H9 (cell line): Measurements from ENCODE around the gene HPD. TPM values are rescaled to one million over a fixed set of nuclear protein-coding genes. Genes with fewer than 3 reads are reported as not detected.

ENCODE experiments used
- DNase-seq: peaks from one replicate; pipeline ENCODE4 v3.0.0-alpha.2; 2017
- H2AFZ ChIP-seq: one replicate; pipeline ENCODE4 v1.6.1; 2013; ENCODE audit warnings: mild to moderate bottlenecking, low read length, control low read depth, moderate library complexity
- H2AK5ac ChIP-seq: 2 replicates; pipeline ENCODE4 v1.6.1; 2013; ENCODE audit warnings: low read length, control low read depth, mixed read lengths; ENCODE audit not compliant: insufficient read length
- H2BK120ac ChIP-seq: one replicate; pipeline ENCODE4 v1.6.1; 2013; ENCODE audit warnings: low read depth, mild to moderate bottlenecking, low read length, control low read depth, inconsistent platforms; ENCODE audit not compliant: poor library complexity, severe bottlenecking
- H2BK12ac ChIP-seq: 2 replicates; pipeline ENCODE4 v1.6.1; 2013; ENCODE audit warnings: low read length, control low read depth, mixed read lengths, low read depth; ENCODE audit not compliant: insufficient read length
- H2BK15ac ChIP-seq: 2 replicates; pipeline ENCODE4 v1.6.1; 2013; ENCODE audit warnings: low read depth, low read length, control low read depth
- H2BK20ac ChIP-seq: one replicate; pipeline ENCODE4 v1.6.1; 2013; ENCODE audit warnings: low read depth, mild to moderate bottlenecking, low read length, control low read depth, inconsistent platforms; ENCODE audit not compliant: poor library complexity, severe bottlenecking
- H2BK5ac ChIP-seq: 2 replicates; pipeline ENCODE4 v1.6.1; 2013; ENCODE audit warnings: low read length, control low read depth, mixed read lengths; ENCODE audit not compliant: insufficient read length
- H3K14ac ChIP-seq: 2 replicates; pipeline ENCODE4 v1.6.1; 2013; ENCODE audit warnings: low read length, control low read depth; ENCODE audit not compliant: insufficient read depth
- H3K18ac ChIP-seq: 2 replicates; pipeline ENCODE4 v1.6.1; 2013; ENCODE audit warnings: low read depth, mild to moderate bottlenecking, mixed read lengths, low read length, control low read depth; ENCODE audit not compliant: insufficient read length
- H3K23ac ChIP-seq: 2 replicates; pipeline ENCODE4 v1.6.1; 2013; ENCODE audit warnings: low read length, control low read depth, mixed read lengths, low read depth; ENCODE audit not compliant: insufficient read length
- H3K23me2 ChIP-seq: 2 replicates; pipeline ENCODE4 v1.6.1; 2013; ENCODE audit warnings: low read depth, mild to moderate bottlenecking, mixed read lengths, low read length, control low read depth; ENCODE audit not compliant: insufficient read length, poor library complexity, severe bottlenecking
- H3K27ac ChIP-seq: 2 replicates; pipeline ENCODE4 v1.5.1; 2013; ENCODE audit warnings: low read length, control low read depth, mixed read lengths, low read depth; ENCODE audit not compliant: insufficient read length
- H3K27me3 ChIP-seq: 2 replicates; pipeline ENCODE4 v1.6.1; 2013; ENCODE audit warnings: low read length, control low read depth, inconsistent platforms; ENCODE audit not compliant: insufficient read depth
- H3K4ac ChIP-seq: 2 replicates; pipeline ENCODE4 v1.6.1; 2013; ENCODE audit warnings: low read depth, mild to moderate bottlenecking, control low read depth, inconsistent platforms, low read length, moderate library complexity
- H3K4me1 ChIP-seq: 2 replicates; pipeline ENCODE4 v1.6.1; 2013; ENCODE audit warnings: low read length, control low read depth, inconsistent platforms; ENCODE audit not compliant: insufficient read depth
- H3K4me2 ChIP-seq: 2 replicates; pipeline ENCODE4 v1.6.1; 2013; ENCODE audit warnings: low read length, control low read depth, mixed read lengths; ENCODE audit not compliant: insufficient read length, insufficient read depth
- H3K56ac ChIP-seq: 2 replicates; pipeline ENCODE4 v1.6.1; 2013; ENCODE audit warnings: low read depth, mild to moderate bottlenecking, mixed read lengths, low read length, control low read depth; ENCODE audit not compliant: insufficient read length
- H3K79me1 ChIP-seq: 2 replicates; pipeline ENCODE4 v1.6.1; 2013; ENCODE audit warnings: low read depth, mild to moderate bottlenecking, moderate library complexity, low read length, control low read depth, inconsistent platforms; ENCODE audit not compliant: insufficient read depth, poor library complexity, severe bottlenecking
- H3K79me2 ChIP-seq: 2 replicates; pipeline ENCODE4 v1.6.1; 2013; ENCODE audit warnings: low read length, control low read depth, inconsistent platforms; ENCODE audit not compliant: insufficient read depth
- H3K9ac ChIP-seq: 2 replicates; pipeline ENCODE4 v1.6.1; 2013; ENCODE audit warnings: low read length, control low read depth, mixed read lengths; ENCODE audit not compliant: insufficient read length; ENCODE audit errors: extremely low read depth
- H3K9me3 ChIP-seq: one replicate; pipeline ENCODE4 v1.6.1; 2013; ENCODE audit warnings: low read depth, low read length, inconsistent platforms; ENCODE audit not compliant: control insufficient read depth
- H3T11ph ChIP-seq: one replicate; pipeline ENCODE4 v1.6.1; 2013; ENCODE audit warnings: mild to moderate bottlenecking, low read length, control low read depth, inconsistent platforms
- H4K20me1 ChIP-seq: one replicate; pipeline ENCODE4 v1.6.1; 2013; ENCODE audit not compliant: control insufficient read depth, insufficient read length, insufficient read depth
- H4K5ac ChIP-seq: 2 replicates; pipeline ENCODE4 v1.6.1; 2013; ENCODE audit warnings: low read depth, mild to moderate bottlenecking, mixed read lengths, low read length, control low read depth; ENCODE audit not compliant: insufficient read length
- H4K8ac ChIP-seq: replicated peaks from 2 replicates; pipeline ENCODE4 v1.6.1; 2013; ENCODE audit warnings: low read length, control low read depth, mixed read lengths, low read depth; ENCODE audit not compliant: insufficient read length
- H4K91ac ChIP-seq: 2 replicates; pipeline ENCODE4 v1.6.1; 2013; ENCODE audit warnings: low read depth, mild to moderate bottlenecking, moderate library complexity, mixed read lengths, low read length, control low read depth; ENCODE audit not compliant: insufficient read length
- H3K27ac Mint-ChIP-seq, 3 experiments: 2 replicates in 2 of 3; 3 replicates in 1 of 3; pipeline ENCODE4 v1.8.0; 2020 to 2021; ENCODE audit warnings: mixed read lengths in 3 of 3, mild to moderate bottlenecking in 1 of 3, moderate library complexity in 1 of 3
- H3K27me3 Mint-ChIP-seq: 2 replicates; pipeline ENCODE4 v1.8.0; 2021; ENCODE audit warnings: low read depth, mild to moderate bottlenecking, moderate library complexity, mixed read lengths
- H3K36me3 Mint-ChIP-seq, 3 experiments: 2 replicates in 2 of 3; 3 replicates in 1 of 3; pipeline ENCODE4 v1.8.0; 2020 to 2021; ENCODE audit warnings: low read depth in 3 of 3, mixed read lengths in 3 of 3; ENCODE audit not compliant: insufficient read depth in 1 of 3
- H3K4me1 Mint-ChIP-seq, 2 experiments: 2 replicates each; pipeline ENCODE4 v1.8.0; 2020; ENCODE audit warnings: mixed read lengths in 2 of 2
- H3K4me3 Mint-ChIP-seq, 2 experiments: 2 replicates in 1 of 2; 3 replicates in 1 of 2; pipeline ENCODE4 v1.8.0; 2020 to 2021; ENCODE audit warnings: mild to moderate bottlenecking in 2 of 2, mixed read lengths in 2 of 2, moderate library complexity in 1 of 2
- H3K9me3 Mint-ChIP-seq, 2 experiments: 2 replicates in 1 of 2; 3 replicates in 1 of 2; pipeline ENCODE4 v1.8.0; 2020; ENCODE audit warnings: mild to moderate bottlenecking in 2 of 2, mixed read lengths in 2 of 2, moderate library complexity in 1 of 2
- CTCF ChIP-seq: fragments of 200-600 bp; sonication (generic); conservative IDR thresholded peaks from 3 replicates; pipeline ENCODE4 v1.8.0; 2021; ENCODE audit warnings: antibody characterized with exemption, mild to moderate bottlenecking
- WGBS: extraction: QIAGEN DNeasy Blood & Tissue Kit; methylation state at CpG from one replicate; pipeline ENCODE4 v1.1.7; 2013; ENCODE audit warnings: missing lambda C conversion rate, low lambda C conversion rate, mixed read lengths; ENCODE audit not compliant: insufficient read length; ENCODE audit errors: extremely low coverage; 5-methylcytosine and 5-hydroxymethylcytosine counted together
- total RNA-seq: library from RNA; stranded (reverse); gene quantifications from 2 replicates; pipeline ENCODE4 v1.2.1, GENCODE V29; 2021

HPD gene
- total RNA-seq, 1 experiment from 2014 or later, result not detected

GRCh38 chr12:121814429-121815119, 44.1 kb downstream of the HPD start:
- Histone ChIP-seq H3K79me2 (peaks cover 3% of the 10 kb centered on the region; the same call in 1 of the 2 replicates), H3K18ac (no peak overlapping the region), H3K14ac (no peak overlapping the region), H3K27ac (no peak overlapping the region), H2BK15ac (no peak overlapping the region), H3K56ac (no peak overlapping the region), H3K79me1 (peaks cover 2% of the 10 kb centered on the region), H4K91ac (no peak overlapping the region), H3K23me2 (peaks cover 5% of the 10 kb centered on the region), H3K27me3 (no peaks in the 10 kb centered on the region), H3K9me3 (no peaks in the 10 kb centered on the region), H3K9ac (no peak overlapping the region), H4K5ac (no peak overlapping the region), H3T11ph (no peak overlapping the region), H2AK5ac (no peak overlapping the region), H2AFZ (no peak overlapping the region), H2BK5ac (no peak overlapping the region), H2BK120ac (no peak overlapping the region), H3K23ac (no peak overlapping the region), H2BK12ac (no peak overlapping the region), H3K4ac (no peak overlapping the region), H3K4me1 (no peaks in the 10 kb centered on the region), H4K8ac (no peak overlapping the region), H2BK20ac (no peak overlapping the region), H3K4me2 (no peak overlapping the region), H4K20me1 (no peaks in the 10 kb centered on the region)
- Mint-ChIP-seq H3K27me3 (no peaks in the 10 kb centered on the region), H3K4me3 (peak overlapping the region in 1 of 2 experiments; percentile 17; a peak in 1 of 5 replicates), H3K27ac (no peak overlapping the region), H3K36me3 (peaks cover 18 to 70% (median 51%) of the 10 kb centered on the region in 3 experiments), H3K9me3 (no peaks in the 10 kb centered on the region; a peak in 1 of 5 replicates), H3K4me1 (peaks cover 21 to 26% of the 10 kb centered on the region in 2 experiments)
- WGBS, result no CpG with 5 or more reads among the region's 31 CpGs
- DNase-seq, result no peak
- no peak for TF ChIP-seq CTCF
